Vagina (tissue), 2 donors: ENCODE measurements around the gene LCP1.

Source experiments
- CTCF ChIP-seq, 3 experiments: fragments of 450-650 bp in 2 of 3; fragments of 200-600 bp in 1 of 3; sonication (generic) in 1 of 3; IDR thresholded peaks; one replicate each; pipeline ENCODE4 v1.5.1; 2017 to 2019; ENCODE audit warnings: antibody characterized with exemption in 3 of 3, mild to moderate bottlenecking in 2 of 3, moderate library complexity in 2 of 3
- POLR2A ChIP-seq, 2 donors: fragments of 450-650 bp; IDR thresholded peaks; one replicate each; pipeline ENCODE4 v1.6.1; 2017; ENCODE audit warnings: antibody characterized with exemption in 2 of 2, mild to moderate bottlenecking in 2 of 2, moderate library complexity in 2 of 2
- POLR2AphosphoS5 ChIP-seq, 2 donors: sonication (generic); formaldehyde crosslinking; IDR thresholded peaks; one replicate each; pipeline ENCODE4 v1.9.0; 2017; ENCODE audit warnings: antibody characterized with exemption in 2 of 2, mild to moderate bottlenecking in 2 of 2, low read depth in 1 of 2; ENCODE audit not compliant: insufficient read depth in 1 of 2

GRCh38 chr13:46129124-46129523 is 52.9 kb downstream of the LCP1 start:
- no peak for TF ChIP-seq POLR2AphosphoS5 (IDR thresholded peaks at IDR 0.05; ENCODE audit: insufficient read depth in 1 of 2, low read depth in 1 of 2)
- no peak for TF ChIP-seq CTCF (IDR thresholded peaks at IDR 0.05)
- no peak for TF ChIP-seq POLR2A (IDR thresholded peaks at IDR 0.05)
